RWPE2 (cell line): Measurements from ENCODE around the gene ZNF282.

Source experiments
- ATAC-seq: fragments of 200-7000 bp; cut with Tn5 transposase; 3 replicates; pipeline ENCODE4 v1.9.1; 2021; ENCODE audit warnings: low read depth
- DNase-seq: peaks from one replicate; pipeline ENCODE4 v3.0.0-alpha.2; 2020; ENCODE audit warnings: low spot score
- H3K27ac ChIP-seq: fragments of 450-650 bp; 2 replicates; pipeline ENCODE4 v1.5.1; 2017; ENCODE audit warnings: mild to moderate bottlenecking; ENCODE audit not compliant: poor library complexity, severe bottlenecking
- H3K27me3 ChIP-seq: fragments of 250-450 bp; sonication (Bioruptor Pico); 2 replicates; pipeline ENCODE4 v1.5.1; 2021; ENCODE audit warnings: mild to moderate bottlenecking, moderate library complexity; ENCODE audit not compliant: insufficient read depth, poor library complexity, severe bottlenecking
- H3K36me3 ChIP-seq: fragments of 250-450 bp; sonication (Bioruptor Pico); 2 replicates; pipeline ENCODE4 v1.5.1; 2020; ENCODE audit warnings: low read depth, mild to moderate bottlenecking, moderate library complexity
- H3K4me1 ChIP-seq: fragments of 250-450 bp; sonication (Bioruptor Pico); 2 replicates; pipeline ENCODE4 v1.5.1; 2021; ENCODE audit warnings: mild to moderate bottlenecking, moderate library complexity; ENCODE audit not compliant: insufficient read depth, poor library complexity, severe bottlenecking
- H3K4me3 ChIP-seq: fragments of 250-450 bp; sonication (Bioruptor Pico); 2 replicates; pipeline ENCODE4 v1.5.1; 2021; ENCODE audit warnings: mild to moderate bottlenecking, moderate library complexity; ENCODE audit not compliant: severe bottlenecking
- H3K9me3 ChIP-seq: fragments of 250-450 bp; sonication (Bioruptor Pico); 2 replicates; pipeline ENCODE4 v1.5.1; 2021; ENCODE audit warnings: mild to moderate bottlenecking, moderate library complexity; ENCODE audit not compliant: severe bottlenecking
- CTCF ChIP-seq: fragments of 450-650 bp; IDR thresholded peaks from one replicate; pipeline ENCODE4 v1.5.1; 2017; ENCODE audit warnings: mild to moderate bottlenecking, moderate library complexity; ENCODE audit not compliant: poor library complexity, severe bottlenecking

Gene ZNF282

DNA sequence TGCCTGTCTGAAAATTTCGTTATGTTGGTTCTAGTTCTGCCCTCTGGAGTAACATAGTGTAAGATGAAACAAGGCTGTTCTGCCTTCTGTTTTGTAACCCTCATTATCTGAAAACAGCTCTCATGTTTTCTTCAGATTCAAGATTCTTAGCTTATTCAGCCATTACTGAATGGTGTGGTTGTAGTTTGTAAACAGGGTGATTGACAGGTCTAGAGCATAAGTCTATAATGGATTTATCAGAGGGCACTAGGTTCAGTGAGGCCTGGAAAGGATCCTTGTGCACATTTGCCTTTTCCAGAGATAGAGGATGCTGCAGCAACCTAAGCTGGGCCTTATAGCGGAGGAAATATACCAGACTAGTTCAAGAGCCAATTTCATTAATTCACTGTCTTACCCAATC is 42.0 kb upstream of the ZNF282 start:
- peaks cover 58% of the 10 kb centered on the region for H3K36me3 ChIP-seq

DNA sequence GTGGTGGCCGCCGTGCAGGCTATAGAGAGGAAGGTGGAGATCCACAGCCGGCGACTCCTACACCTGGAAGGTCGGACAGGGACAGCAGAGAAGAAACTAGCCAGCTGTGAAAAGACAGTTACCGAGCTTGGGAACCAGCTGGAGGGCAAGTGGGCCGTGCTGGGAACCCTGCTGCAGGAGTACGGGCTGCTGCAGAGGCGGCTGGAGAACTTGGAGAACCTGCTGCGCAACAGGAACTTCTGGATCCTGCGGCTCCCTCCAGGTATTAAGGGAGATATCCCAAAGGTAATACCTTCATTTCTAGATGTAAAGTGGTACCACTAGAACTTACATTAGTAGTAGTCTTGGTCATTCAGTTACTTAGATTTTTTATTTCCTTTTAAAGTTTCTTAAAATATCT is 41.3 kb upstream of the ZNF282 start:
- Histone ChIP-seq H3K4me1 (no peaks in the 10 kb centered on the region), H3K4me3 (no peak overlapping the region), H3K27ac (no peak overlapping the region), H3K36me3 (peaks cover 60% of the 10 kb centered on the region), H3K27me3 (no peaks in the 10 kb centered on the region), H3K9me3 (no peaks in the 10 kb centered on the region)
- TF ChIP-seq CTCF = no peak
- ATAC-seq = no peak
- DNase-seq = no peak

More for the DNA sequence above, 42.0 kb upstream of the ZNF282 start:
- Histone ChIP-seq H3K4me1 (no peaks in the 10 kb centered on the region), H3K27ac (no peak overlapping the region), H3K9me3 (no peaks in the 10 kb centered on the region), H3K4me3 (no peak overlapping the region), H3K27me3 (no peaks in the 10 kb centered on the region)
- TF ChIP-seq CTCF = no peak
- no peak for DNase-seq
- no peak for ATAC-seq

- no peaks in the 10 kb centered on the region for H3K27me3 ChIP-seq
- no peaks in the 10 kb centered on the region for H3K9me3 ChIP-seq
- ATAC-seq (no peak), DNase-seq (no peak)
- TF ChIP-seq CTCF = no peak
- H3K36me3 ChIP-seq = peaks cover 63% of the 10 kb centered on the region
- H3K27ac ChIP-seq = no peak overlapping the region
- H3K4me1 ChIP-seq = peaks cover 3% of the 10 kb centered on the region
- no peak overlapping the region for H3K4me3 ChIP-seq
Measured at GRCh38 chr7:149156898-149157297, 38.4 kb upstream of the ZNF282 start.

DNA sequence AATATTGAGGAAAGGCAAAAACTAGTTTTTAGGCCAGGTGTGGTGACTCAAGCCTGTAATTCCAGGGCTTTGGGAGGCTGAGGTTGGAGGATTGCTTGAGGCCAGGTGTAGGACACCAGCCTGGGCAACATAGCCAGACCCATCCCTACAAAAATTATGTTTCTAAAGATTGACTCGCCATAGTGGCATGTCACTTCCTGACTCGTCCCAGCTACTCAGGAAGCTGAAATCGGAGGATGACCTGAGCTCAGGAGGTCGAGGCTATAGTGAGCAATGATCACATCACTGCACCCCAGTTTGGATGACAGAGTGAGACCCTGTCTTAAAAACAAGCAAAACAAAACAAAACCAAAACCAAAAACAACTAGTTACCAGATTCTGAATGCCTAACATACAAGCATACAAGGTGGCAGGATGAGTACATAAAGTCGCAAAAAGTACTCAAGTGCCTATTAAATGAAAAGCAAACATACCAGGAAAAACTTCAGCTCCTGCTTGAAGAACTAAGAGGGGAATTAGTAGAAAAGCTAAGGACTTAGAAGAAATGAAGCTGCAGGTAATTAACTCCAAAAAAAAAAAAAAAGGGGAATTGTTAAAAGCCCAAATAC is 34.0 kb upstream of the ZNF282 start:
- Histone ChIP-seq H3K4me3 (no peak overlapping the region), H3K9me3 (no peaks in the 10 kb centered on the region), H3K36me3 (peaks cover 66% of the 10 kb centered on the region), H3K4me1 (peaks cover 3% of the 10 kb centered on the region), H3K27me3 (no peaks in the 10 kb centered on the region), H3K27ac (peak overlapping the region; percentile 35)
- ATAC-seq (peak; percentile 63), DNase-seq (no peak)
- TF ChIP-seq CTCF = no peak

GRCh38 chr7:149166142-149166541 is 29.2 kb upstream of the ZNF282 start:
- ATAC-seq = no peak
- no peak overlapping the region for H3K27ac ChIP-seq
- DNase-seq = no peak
- peaks cover under 1% of the 10 kb centered on the region for H3K4me1 ChIP-seq
- no peaks in the 10 kb centered on the region for H3K27me3 ChIP-seq
- H3K9me3 ChIP-seq = no peaks in the 10 kb centered on the region
- no peak for TF ChIP-seq CTCF
- H3K36me3 ChIP-seq = peaks cover 77% of the 10 kb centered on the region
- no peak overlapping the region for H3K4me3 ChIP-seq
